ENCODE data around the gene ETNK2. TPM values are rescaled to one million over a fixed set of nuclear protein-coding genes. Genes with fewer than 3 reads are reported as not detected.

Gene ETNK2
- polyA plus RNA-seq, 3 donors: 24.2 to 27.6 (median 25.0) TPM

GRCh38 chr1:204128964-204129896 is 22.6 kb downstream of the ETNK2 start:
- DNase-seq (ENCODE audit: low read depth in 3 of 3, low spot score in 2 of 3): no peak

- DNase-seq (ENCODE audit: low read depth in 3 of 3, low spot score in 2 of 3): no peak
These were observed 23.3 kb downstream of the ETNK2 start for GRCh38 chr1:204128464-204128963.

DNA sequence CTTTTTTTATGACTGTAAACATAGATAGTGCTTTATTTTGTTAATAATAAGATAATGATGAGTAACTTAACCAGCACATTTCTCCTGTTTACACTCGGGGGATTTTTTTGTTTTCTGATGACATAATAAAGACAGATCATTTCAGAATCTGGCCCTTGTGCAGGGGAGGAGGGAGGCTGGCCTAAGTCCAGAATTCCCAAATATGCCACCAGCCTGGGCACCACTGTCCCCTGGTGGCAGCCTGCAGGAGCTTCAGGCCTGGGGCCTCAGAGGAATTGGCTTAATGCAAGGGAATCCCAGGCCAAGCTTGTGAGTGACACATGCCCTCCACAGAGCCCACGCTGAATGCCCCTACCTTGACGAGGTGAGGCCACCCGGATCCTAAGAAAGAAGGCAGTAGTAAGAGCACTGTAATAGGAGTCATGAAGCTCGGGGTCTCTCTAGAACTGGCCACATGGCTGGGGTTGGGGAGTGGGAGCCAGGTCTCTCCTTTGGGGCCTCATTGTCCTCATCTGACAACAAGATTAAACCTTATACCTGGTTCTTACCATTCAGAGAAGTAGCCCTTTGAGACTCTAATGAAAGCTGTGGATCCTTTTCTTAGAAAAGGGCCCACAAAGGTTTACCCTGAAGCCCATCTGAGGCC is 24.1 kb downstream of the ETNK2 start:
- DNase-seq (ENCODE audit: low read depth in 3 of 3, low spot score in 2 of 3): no peak

DNA sequence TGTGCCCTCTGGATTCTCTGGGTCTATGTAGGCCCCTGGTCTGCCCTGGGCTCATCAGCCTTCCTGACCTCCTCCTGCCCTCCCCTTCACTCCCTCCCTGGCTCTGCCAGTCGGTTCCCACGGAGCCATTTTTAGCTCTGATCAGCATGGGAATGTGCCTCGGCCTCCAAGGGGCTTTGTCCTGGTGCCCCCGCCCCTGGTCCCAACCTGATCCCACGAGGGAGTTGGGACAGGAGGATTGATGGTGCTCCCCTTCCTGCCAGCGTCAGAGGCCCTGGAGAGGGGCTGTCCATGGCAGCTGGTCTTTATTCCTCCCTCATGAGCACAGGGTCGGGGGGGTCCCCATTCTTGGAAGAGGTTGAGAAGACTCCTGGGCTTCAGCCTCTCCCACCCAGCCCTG is 24.9 kb downstream of the ETNK2 start:
- DNase-seq (ENCODE audit: low read depth in 3 of 3, low spot score in 2 of 3): no peak

DNA sequence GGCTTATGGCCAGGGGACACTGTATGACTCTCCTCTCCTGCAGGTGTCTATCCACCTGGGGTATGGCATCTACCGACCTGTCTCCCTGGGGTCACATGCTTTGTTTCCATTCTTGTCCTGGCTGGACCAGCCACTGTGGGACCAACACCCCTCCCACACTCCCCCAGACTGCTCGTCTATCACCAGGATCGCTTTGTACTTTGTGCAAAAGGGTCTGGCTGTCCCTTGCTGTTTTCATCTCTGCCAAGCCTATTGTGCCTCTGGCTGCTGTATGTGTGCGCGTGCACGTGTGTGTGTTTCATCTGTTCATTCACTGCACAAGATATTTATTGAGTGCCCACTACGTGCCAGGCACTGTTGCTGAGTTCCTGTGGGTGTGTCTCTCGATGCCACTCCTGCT is 25.5 kb downstream of the ETNK2 start:
- DNase-seq (ENCODE audit: low read depth in 3 of 3, low spot score in 2 of 3): no peak

DNA sequence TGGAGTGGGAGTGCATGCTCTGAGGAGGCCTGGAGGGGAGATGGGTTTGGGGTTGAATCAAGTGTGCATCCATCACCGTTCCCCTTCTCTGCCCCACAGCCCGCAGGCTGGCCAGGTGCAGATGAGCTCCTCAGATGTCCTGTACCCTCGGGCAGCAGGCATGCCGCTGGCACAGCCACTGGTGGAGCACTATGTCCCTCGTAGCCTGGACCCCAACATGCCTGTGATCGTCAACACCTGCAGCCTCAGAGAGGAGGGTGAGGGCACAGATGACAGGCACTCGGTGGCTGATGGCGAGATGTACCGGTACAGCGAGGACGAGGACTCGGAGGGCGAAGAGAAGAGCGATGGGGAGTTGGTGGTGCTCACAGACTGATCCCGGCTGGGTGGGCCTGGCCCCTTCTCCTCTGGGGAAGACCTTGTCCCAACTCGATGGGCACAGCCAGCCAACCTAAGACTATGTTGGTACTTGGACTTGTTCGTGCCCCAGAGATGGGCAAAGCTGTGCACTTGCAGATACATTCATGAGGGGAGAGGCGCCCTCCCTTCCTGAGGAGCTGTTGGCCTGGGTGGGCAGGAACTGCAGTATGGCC is 26.0 kb downstream of the ETNK2 start:
- DNase-seq (ENCODE audit: low read depth in 3 of 3, low spot score in 2 of 3): no peak

- no peak for DNase-seq (ENCODE audit: low read depth in 3 of 3, low spot score in 2 of 3)
These were observed 27.2 kb downstream of the ETNK2 start for GRCh38 chr1:204124639-204125038.

DNA sequence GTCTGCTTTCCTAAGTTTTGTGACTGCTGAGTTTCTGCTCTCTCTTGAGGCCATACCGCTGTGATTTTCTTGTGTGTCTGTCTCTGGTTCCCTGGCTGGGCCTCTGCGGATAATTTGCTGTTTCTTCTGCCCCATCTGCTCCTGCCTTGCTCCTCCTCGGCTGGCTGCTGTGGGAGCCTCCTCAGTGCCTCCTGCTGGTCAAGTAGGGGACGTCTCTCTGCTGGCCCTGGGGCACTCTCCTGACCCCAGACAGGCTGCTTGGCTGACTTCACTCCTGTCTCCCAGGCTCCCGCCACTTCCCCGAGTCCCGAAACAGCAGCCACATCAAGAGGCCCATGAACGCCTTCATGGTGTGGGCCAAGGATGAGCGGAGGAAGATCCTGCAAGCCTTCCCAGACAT is 28.5 kb downstream of the ETNK2 start:
- DNase-seq (ENCODE audit: low read depth in 3 of 3, low spot score in 2 of 3): no peak

- no peak for DNase-seq (ENCODE audit: low read depth in 3 of 3, low spot score in 2 of 3)
These were observed 29.8 kb downstream of the ETNK2 start for GRCh38 chr1:204121840-204122555.

DNA sequence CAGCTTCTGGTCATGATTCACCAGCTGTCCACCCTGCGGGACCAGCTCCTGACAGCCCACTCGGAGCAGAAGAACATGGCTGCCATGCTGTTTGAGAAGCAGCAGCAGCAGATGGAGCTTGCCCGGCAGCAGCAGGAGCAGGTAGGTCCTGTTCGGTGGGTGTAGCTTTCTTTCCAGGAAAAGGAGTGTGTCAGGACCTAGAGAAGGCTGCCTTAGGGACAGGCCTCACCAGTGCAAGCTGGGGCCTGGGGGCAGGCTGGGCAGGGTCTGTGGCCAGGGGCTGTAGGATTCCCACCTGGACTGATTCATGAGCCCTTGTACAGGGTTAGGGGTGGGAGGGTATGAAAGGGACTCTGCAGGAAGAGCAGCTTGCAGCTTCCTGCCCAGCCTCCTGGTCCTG is 35.3 kb downstream of the ETNK2 start:
- no peak for DNase-seq (ENCODE audit: low read depth in 3 of 3, low spot score in 2 of 3)

GRCh38 chr1:204115116-204115515 is 36.7 kb downstream of the ETNK2 start:
- no peak for DNase-seq (ENCODE audit: low read depth in 3 of 3, low spot score in 2 of 3)

DNA sequence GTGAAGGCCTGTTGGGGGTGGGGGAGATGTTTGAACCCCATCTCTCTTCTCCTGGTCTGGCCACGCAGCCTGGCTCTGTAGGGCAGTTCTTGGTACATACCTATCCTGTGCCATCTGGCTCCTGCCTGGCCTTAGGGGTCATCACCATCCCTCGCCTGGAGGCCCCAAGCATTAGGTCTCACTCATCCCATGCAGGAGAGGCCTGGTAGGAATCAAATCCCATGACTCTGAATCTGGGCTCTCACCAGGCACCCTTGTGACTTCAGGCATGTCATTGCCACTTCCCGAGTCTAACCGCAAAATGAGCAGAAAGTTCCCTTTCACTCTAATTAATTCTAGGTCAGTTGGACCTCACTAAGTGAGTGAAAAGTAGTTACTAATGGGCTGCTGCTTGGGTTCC is 37.2 kb downstream of the ETNK2 start:
- DNase-seq (ENCODE audit: low read depth in 3 of 3, low spot score in 2 of 3): no peak

GRCh38 chr1:204113896-204114295 is 37.9 kb downstream of the ETNK2 start:
- no peak for DNase-seq (ENCODE audit: low read depth in 3 of 3, low spot score in 2 of 3)

- DNase-seq (ENCODE audit: low read depth in 3 of 3, low spot score in 2 of 3): no peak
These were observed 38.7 kb downstream of the ETNK2 start for GRCh38 chr1:204112876-204113730.

- no peak for DNase-seq (ENCODE audit: low read depth in 3 of 3, low spot score in 2 of 3)
These were observed 40.8 kb downstream of the ETNK2 start for GRCh38 chr1:204110894-204111633.

- no peak for DNase-seq (ENCODE audit: low read depth in 3 of 3, low spot score in 2 of 3)
These were observed 43.3 kb downstream of the ETNK2 start for GRCh38 chr1:204108312-204109141.

DNA sequence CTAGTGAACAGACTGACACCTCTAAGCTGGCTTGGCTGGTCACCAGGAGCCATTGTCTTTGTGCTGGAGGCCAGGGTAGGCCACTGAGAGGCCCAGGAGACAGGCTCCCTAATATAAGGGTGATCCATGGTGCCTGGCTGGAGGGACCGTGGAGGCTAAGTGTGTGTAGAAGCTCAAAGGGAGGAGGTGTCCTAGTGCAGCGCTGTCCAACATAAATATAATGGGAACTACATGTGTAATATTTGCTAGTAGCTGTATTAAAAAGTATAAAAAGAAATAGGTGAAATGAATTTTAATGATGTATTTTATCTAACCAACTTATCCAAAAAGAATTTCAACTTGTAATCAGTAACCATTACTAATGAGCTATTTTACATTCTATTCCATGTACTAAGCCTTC is 44.0 kb downstream of the ETNK2 start:
- no peak for DNase-seq (ENCODE audit: low read depth in 3 of 3, low spot score in 2 of 3)

GRCh38 chr1:204106825-204107224 is 45.0 kb downstream of the ETNK2 start:
- no peak for DNase-seq (ENCODE audit: low read depth in 3 of 3, low spot score in 2 of 3)

All from right renal cortex interstitium (tissue), 3 donors.